Hematopoietic multipotent progenitor cell treated with erythropoietin and hydrocortisone succinate and interleukin-3 and kit ligand, for 15 days (in vitro differentiated cells): Measurements from ENCODE around the gene RGPD3.
"Not testable (repeated sequence)": the region's sequence is repeated elsewhere in the genome, so short reads cannot be mapped to it uniquely, and the experiment has no call there.

Source experiments
- DNase-seq: peaks from one replicate; pipeline ENCODE4 v3.0.0-alpha.2; 2015; ENCODE audit warnings: low spot score

The RGPD3 gene

DNA sequence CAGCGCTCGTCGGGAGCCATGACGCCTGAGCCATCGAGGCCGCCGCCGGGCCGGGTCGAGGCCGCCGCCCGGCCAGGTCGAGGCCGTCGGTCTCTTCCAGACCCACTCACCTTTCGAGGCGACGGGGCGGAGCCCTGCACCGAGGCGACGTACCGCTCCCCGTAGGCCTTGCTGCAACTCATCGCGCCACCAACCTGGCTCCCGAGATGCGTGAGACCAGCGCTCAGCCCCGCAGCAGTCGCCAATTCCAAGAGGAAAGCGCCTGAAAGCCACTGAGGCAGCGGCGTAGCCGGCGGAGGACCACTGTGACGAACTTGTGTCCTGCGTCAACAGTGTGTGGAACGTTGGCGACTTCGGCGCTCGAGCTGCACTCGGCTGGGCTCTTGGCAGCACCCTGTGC is at the start of gene RGPD3:
RGPD3 (minus strand) TSS at position 307 of the 400 bp plus-strand sequence; CDS start at position 182, 125 bp downstream.
- not testable (repeated sequence) for DNase-seq

DNA sequence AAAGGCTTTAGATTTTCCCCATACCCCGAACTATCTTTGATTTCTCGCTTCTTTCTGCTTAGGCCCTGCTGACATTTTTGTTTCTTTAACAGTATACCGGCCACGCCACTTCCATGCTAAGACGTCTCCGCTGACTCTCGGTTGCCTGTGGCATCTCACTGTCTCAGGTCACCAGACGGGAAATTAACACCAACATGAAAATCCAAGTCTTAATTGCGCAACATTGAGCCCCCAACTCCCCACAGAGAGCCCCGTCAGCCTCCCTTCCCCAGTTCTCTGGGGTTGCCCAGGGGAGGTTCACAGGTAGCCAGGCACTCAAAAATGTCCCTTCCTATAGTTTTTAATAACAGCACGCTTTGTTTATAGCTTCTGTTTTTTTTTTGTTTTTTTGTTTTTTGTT is 49.1 kb upstream of the RGPD3 start:
- DNase-seq = no peak

DNA sequence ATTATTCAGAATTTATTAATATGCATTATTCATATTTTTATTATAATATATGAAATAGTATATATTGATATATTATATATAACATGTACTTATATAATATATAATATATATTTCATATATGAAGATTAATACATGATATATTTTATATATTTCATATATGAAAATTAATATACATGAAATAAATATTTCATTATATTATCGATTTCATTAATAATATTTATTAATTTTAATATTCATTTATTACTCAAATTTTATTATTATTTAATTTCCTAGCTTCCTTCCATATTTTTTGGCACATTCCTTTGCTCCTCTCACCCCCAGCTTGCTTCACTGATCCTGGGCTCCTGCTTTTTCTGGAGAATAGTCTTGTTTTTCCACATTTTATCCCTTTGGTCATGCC is 48.7 kb upstream of the RGPD3 start:
- DNase-seq = no peak

DNA sequence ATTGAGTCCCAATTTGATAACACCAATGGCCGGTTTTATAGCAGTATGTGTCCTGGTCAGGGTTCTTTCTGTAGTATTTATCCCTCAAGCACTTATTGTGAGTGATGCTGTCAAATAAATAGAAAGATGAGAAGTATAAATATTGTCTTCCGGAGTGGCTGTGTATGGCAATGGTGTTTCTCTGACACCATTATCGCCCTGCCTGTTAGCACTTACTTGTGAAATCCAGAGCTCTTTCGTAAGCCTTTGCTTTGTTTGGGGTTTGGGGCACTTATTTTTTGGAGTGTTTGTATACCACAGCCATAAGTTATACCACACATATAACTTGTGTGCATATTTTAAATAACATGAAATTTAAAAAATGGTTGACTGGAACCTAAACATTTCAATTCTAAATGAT is 48.2 kb upstream of the RGPD3 start:
- no peak for DNase-seq

DNA sequence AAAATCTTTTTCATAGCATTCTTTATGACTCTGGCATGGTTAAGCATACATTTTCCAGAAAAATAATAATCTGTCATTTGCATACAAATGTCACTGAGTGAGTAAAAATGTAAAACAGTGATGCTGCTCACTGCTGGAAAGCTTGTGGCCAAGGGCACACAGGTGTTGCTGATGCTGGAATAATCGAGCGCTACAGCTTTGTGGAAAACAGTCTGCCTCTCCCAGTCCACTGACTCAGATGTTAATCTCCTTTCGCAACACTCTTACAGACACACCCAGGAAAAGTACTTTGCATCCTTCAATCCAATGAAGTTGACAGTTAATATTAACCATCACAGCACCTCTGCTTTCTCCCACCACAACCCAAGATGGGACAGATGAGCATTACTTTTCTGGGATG is 46.6 kb upstream of the RGPD3 start:
- not testable (repeated sequence) for DNase-seq

DNA sequence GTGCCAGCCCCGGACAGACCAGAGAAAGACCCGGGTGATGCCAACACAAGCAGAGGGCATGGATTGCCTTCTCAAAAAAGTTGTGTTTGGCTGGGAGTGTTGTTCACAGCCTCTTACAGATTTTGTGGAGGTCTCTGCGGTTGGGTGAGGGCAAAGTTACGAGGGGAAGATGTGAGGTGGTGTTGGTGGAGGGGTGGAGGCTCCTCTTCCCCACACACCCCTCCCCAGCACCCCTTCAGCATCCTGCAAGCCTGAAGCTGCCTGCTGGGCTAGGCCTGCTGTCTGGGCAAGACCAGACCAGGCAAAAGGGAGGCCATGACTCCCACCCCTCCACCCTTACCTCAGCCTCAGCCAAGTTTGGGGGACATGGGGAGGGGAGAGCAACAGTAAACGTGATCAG is 45.2 kb upstream of the RGPD3 start:
- DNase-seq = not testable (repeated sequence)

DNA sequence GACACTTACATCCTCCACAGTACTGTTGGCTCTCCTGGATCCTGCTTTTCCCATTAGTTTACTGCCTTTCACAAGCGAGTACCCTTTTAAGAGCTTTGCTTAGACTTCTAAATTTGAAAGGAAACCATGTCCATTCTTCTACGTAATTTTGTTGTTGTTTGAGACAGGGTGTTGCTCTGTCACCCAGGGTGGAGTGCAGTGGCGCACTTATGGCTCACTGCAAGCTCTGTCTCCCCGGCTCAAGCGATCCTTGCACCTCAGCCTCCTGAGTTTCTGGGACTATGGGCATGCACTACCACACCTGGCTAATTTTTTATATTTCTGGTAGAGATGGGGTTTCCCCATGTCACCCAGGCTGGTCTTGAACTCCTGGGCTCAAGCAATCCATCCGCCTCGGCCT is 43.7 kb upstream of the RGPD3 start:
- DNase-seq = not testable (repeated sequence)

DNA sequence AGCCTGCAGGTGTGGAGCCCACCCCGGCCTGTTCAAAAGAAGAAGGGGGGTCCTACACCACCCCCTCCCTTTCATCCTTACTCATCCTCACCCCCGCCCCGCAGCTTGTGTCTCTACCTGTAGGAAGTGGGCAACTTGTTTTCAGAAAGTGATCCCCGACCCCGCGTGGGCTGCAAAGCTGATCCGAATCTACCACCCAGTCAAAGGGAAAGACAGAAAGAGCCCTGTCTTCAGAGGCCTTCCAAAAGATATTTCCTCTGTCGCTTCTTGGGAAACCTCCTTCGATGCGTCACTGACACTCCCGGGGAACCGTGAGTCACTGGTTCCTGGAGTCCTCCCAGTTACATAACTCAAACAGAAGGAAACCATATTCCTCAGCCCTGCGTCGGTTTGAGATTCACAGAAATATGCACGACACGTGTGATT is 43.3 kb upstream of the RGPD3 start:
- DNase-seq = not testable (repeated sequence)

DNA sequence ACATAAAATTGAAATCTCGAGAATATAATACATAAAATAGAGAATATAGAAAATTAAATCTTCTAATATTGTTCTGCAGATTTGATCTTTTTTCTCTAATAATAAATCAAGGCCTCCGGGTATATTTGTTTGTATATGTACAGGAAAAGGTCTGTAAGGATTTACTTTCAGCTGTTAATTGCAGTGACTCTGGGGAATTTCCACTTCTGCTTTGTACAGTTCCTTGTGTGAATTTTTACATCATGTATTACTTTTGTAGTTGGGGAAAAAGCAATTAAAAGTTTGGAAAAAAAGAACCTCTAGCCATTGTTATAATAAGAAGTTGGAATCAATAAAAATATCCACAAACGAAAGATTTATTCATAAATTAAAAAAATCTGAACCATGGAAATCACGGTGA is 42.6 kb upstream of the RGPD3 start:
- DNase-seq = not testable (repeated sequence)

DNA sequence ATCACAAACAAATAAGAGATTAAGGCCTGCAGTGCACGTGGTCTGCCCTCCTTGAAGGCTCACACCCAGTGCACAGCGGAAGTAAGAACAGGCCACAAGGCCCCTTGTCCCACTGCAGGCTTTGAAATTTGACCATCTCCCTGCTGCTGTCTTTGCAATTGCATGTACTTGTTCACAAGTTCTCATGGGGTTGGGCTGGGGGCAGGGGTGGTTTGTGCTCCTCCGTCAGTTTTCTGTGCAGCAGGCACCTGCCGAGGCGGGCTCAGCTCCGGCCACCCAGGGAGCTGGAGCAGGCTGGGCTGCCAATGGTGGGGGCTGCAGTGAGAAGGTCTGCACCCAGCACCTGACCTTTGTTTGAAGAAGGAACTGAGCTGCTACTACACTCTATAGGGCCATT is 41.2 kb upstream of the RGPD3 start:
- not testable (repeated sequence) for DNase-seq

DNA sequence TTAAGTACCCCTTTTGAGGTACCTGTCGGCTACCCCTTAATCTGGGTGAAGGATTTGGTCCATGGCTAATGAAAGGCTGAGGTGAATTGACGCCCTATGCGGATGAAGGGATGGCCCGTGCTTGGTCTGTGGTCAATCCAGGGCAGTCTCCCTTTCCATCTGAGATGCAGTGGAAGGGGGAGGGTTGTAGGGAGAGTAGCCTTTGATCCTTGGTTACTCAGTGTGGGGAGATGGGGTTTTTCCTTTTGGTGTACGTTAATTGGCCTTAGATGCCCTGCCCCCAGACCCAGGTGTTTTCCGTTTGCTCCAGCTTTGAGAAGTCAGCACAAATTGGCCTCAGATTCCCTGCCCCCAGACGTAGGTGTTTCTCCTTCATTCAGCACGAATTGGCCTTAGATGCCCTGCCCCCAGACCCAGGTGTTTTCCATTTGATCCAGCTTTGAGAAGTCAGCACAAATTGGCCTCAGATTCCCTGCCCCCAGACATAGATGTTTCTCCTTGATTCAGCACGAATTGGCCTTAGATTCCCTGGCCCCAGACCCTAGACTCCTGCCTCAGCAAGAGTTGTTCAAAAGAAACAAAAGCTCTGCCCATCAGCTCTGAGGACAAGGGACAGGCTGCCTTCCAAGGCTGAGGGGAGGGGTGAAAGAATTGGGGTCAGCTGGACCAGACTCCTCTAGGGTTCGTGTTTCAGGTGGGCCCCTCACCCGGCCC is 40.6 kb upstream of the RGPD3 start:
- DNase-seq = not testable (repeated sequence)

DNA sequence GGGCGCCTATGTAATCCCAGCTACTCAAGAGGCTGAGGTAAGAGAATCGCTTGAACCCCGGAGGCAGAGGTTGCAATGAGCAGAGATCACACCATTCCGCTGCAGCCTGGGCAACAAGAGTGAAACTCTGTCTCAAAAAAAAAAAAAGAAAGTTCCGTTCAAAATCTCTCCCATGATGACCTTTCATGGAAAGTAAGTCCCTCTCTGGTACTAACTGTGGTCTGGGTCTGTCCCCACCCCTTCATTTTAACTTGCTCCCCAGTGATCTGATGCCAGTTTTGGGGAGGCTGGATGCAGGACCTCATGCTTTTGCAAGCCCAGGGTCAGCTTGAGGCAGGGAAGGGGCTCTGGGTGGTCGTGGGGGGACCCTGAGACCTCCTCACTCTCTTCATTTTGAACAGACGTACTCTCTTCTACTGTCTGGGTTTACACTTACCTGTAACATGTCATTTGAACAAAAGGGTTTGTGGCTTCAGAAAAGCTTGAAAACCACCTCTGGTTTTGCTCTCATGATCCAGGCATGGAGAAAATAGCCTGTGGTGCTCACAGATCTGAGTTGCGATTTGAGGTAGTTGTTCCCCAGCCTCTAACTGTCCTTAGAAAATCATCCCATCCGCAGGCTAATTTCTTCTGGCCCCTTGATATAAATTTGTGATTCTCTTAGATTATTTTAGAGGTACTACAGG is 37.9 kb upstream of the RGPD3 start:
- not testable (repeated sequence) for DNase-seq

DNA sequence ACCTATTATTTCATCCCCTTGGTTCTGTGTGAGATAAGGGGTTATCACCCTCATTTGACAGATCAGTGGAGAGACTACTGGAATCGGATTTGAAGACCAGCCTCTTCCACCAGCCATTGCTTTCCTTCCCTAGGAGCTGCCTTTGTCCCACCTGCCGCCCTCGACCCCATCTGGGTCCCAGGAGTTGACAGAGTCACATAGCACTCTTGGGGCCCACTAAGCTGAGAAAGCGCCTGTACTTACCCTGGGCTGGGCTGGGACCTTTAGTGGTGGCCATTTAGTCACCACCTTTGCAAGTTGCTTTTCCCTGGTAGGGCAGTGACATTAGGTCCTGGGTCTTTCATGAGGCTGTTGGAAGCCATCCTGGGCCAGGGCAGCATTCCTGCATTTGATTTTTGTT is 36.6 kb upstream of the RGPD3 start:
- not testable (repeated sequence) for DNase-seq

DNA sequence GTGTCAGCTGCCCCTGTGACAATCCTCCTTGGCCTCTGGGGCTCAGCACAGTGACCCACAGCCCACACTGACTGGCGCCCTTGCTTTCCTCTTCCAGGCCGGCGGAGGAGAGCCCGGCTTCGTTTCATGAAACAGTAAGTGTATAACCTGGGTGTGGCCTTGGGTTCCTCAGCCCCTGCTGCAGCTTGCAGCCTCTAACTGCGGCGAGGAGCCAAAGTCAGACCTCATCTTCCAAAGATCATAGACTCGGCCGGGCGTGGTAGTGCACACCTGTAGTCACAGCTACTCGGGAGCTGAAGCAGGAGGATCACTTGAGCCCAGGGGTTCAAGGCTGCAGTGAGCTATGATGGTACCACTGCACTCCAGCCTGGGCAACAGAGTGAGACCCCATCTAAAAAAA is 36.0 kb upstream of the RGPD3 start:
- DNase-seq = not testable (repeated sequence)

DNA sequence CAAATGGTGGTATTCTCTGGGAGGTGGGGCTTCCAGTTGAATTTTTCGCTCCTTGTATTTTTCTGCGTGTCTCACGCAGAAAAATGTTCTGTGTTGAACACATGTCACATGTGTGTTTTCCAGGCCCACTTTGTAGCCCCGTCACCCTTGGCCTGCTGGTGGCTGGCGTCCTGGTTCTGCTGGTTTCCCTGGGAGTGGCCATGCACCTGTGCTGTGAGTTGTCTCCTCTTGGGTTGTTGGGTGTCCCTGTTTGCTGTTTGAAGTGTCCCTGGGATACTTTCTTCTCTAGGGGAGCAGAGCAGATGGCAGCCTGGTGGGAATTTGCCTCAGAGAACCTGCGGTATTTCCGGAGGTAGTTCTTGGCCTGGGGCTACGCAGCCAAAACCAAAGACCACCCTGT is 34.1 kb upstream of the RGPD3 start:
- not testable (repeated sequence) for DNase-seq

DNA sequence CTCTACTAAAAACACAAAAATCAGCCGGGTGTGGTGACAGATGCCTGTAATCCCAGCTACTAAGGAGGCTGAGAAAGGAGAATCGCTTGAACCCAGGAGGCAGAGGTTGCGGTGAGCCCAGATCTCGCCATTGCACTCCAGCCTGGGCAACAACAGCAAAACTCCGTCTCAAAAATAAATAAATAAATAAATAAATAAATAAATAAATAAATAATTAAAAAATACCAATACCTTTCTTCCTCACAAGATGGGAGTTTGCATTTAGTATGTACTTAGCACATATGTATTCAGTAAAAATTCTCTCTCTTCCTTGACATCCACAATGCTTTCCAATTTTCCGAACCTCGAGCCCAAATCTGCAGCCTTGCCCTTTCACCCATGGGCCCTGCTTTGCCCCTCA is 32.1 kb upstream of the RGPD3 start:
- DNase-seq = not testable (repeated sequence)

DNA sequence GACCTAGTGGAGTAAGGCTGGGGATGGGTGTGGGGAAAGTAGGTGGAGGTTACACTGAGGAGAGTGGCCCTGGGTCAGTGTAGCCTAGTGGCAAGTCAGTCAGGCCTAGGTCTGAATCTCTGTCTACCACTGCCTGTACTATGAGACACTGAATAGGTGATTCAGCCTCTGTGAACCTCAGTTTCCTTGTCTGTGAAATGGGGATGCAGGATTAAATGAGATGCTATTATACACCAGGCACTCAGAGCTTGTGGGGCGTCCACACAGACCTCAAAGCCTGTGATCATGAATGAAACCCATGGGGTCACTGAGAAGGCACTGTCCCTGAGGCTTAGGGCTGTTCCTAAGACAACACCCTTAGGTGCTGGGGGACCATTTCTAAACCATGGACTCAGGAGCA is 30.3 kb upstream of the RGPD3 start:
- DNase-seq = not testable (repeated sequence)

DNA sequence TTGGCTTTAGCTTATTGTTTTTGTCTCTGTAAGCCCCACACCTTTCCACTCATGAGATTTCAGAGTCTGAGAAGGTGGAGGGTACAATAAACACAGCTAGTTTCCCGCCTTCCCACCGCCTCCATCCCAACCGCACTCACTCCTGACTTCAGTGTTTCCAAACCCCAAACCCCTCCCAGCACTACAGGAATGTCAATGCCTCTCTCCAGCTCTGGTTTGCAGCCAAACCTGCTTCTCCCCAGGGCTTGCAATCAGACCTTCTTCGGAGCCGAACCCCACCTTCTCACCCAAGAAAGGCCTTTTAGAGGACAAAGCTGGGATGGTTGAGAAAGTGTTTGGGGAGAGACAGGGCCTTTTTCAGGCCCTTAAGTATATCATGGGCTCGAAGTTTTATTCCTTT is 24.7 kb upstream of the RGPD3 start:
- DNase-seq = not testable (repeated sequence)

DNA sequence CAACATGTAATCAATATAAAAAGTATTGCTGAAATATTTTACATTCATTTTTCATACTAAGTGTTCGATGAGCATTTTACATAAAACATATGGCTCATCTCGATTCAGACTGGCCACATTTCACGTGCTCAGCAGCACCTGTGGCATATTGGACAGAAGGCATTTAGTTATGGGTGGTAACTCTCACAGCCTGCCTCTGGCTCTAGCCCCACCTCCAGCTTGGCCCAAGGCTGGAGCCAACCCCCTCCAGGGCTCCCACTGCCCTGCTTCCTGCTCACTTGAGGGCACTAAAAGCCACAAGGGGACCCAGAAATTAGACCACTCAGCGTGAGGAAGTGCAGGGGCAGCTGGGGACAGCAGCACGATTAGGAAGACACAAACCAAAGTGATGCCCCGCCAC is 24.2 kb upstream of the RGPD3 start:
- not testable (repeated sequence) for DNase-seq

DNA sequence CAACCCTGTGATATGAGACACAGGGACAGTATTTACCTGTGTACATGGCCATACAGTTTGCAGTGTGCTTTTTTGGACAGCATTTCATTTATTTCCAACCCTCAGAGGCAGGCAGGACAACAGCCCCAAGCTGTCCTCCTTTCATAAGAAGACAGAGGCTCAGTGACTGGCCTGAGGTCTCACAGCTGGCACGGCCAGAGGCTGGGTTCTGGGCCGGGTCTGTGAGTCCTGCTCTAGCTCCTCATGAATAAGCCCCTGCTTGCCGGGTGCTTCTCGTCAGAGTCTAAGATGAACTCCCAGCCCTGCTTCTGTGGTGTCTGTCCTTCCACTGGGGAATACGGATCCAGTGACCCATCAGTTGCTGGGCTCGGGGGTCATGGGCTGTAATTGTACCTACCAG is 21.5 kb upstream of the RGPD3 start:
- DNase-seq = not testable (repeated sequence)

DNA sequence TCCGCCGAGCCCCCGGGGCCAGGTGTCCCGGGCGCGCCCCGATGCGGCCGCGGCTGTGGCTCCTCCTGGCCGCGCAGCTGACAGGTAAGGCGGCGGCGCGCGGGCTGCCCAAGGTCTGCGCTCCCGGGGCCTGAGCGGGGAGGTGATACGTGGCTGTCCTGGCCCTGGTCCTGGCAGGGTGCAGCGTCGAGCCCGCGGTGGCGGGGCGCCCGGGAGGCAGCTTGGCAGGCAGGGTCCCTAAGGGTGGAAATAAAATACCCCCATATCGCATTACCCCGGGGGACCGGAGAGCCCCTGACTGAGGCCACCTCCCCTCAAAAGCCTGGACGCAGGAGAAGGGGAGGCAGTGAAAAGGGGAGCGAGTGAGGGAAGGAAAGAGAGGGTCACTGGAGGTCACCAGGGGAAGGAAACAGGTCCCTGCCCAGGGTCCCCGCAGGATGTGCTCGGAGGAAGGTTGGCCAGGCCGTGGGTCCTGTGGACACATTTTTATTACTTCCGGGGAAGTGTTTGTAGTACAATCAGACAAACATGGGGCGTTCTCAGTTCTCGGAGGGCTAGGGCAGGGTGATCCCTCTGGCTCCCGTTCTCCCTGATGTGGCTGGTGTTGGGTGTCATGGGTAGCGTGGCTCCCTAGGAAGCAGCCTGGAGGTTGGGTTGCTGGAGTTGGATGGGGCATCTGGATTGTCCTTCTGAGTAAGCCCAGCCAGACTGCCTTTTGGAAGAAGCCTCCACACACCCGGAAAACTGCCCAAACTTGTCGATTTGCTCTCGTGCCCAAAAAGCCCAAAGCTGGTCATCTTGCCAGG is 19.4 kb upstream of the RGPD3 start:
- not testable (repeated sequence) for DNase-seq

DNA sequence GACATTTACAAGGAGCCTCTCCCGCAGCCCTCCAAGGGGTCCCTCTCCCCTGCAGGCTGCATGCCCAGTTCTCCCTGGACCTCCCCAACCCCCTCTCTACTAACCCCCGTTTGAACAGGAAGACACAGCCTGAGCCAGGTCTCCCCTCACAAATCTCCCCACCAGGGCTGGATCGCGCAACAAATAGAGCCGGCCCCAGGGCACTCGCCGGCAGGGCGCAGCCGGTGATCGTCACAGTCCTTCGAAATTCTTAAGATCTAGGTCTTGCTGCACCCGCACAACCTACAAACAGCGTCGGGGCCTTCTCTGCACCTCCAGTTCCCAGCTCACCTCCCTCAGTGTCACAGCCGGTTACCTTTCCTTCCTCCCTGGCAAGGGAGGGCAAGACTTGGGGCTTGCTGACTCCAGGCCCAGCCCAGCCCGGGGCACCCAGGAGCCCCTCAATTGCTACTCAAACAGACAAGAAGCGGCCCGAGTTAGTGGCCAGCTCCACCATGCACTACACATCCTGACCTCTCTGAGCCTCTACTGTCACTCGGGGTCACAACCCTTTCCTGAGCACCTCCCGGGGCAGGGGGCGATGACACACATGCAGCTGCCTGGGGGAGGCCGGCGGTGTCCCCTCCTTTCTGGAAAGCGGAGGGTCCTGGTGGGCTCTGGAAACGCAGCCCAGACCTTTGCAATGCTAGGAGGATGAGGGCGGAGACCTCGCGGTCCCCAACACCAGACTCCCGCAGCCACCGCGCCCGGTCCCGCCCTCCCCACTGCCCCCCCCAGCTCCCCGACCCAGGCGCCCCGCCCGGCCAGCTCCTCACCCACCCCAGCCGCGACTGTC is 18.6 kb upstream of the RGPD3 start, which contains the start of gene CD8B2:
CD8B2 (plus strand) TSS at position 814 of the 835 bp plus-strand sequence. CDS start 63 bp downstream, outside the sequence.
- not testable (repeated sequence) for DNase-seq
